ENCODE data around the gene PTBP1.
"Not testable (repeated sequence)": the region's sequence is repeated elsewhere in the genome, so short reads cannot be mapped to it uniquely, and the experiment has no call there.

PTBP1 gene

DNA sequence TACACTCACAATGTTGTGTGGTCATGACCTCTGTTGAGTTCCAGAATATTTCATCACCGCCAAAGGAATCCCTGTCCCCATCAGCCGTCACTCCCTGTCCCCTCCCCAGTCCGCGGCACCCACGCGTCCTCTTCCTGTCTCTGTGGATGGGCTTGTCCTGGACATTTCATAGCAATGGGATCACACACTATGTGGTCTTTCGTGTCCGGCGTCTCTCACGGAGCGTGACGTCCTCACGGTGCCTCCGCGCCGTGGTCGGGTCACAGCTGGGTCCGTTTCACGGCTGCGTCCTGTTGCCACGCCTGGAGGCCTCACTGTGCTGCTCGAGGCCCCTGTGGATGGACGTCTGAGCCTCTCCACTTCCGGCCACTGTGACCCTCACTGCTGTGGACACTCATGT is 37.0 kb downstream of the PTBP1 start:
- no peak for DNase-seq

DNA sequence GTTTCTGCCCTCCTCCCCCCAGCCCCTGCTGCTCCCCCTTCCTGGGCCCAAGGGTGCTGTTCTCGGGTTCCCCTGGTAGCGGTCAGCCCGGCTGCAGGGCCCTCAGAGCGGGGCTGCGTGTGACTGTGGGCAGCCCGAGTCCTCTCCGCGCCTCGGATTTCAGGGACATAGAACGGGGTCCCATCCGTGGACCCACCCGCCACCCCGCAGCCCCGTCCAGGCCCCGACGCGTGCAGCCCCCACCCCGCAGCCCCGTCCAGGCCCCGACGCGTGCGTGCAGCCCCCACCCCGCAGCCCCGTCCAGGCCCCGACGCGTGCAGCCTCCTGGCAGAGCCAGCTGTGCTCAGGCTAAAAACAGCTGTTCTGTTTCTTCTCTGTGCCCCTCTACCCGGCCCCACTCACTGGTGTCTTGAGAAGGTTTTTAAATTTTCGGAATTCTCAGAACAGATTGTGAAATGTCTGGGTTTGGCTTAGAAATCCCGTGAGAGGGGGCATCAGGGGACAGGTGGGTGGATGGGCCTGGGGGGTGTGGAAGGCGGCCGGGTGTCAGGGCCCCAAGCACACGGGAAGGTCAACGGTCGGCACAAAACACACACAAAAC is 38.1 kb downstream of the PTBP1 start:
- no peak for DNase-seq

DNA sequence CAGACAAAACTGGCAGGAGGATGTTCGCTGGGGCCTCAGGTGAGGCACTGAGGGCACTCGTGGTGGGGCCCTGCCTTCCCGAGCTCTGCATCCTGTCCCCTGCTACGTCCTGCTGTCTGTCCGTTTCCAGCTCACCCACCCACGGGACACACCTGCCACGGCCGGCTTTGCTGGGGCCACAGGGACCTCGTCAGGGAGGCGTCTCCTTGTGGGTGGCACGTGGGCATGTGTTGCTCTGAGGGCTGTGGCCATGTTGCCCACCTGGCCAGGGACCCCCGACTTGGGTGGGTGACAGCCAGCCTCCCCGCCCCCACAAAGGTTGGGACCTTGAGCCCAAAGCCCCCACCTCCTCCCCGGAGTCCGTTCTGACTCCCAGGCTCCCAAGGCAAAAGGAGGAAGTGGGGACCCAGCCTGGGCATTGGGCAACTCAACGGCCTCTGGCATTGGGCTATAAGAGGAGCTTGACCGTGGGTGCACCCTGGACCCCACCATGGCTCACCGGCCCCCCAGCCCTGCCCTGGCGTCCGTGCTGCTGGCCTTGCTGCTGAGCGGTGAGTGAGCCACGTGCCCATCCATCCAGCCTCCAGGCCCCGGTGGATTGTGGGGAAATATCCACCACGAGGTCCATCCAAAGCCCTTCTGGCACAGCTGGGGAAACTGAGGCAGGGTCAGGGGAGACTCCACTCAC is 43.4 kb downstream of the PTBP1 start, which contains the start of gene PRTN3:
TSS of gene PRTN3 (plus strand) at position 481 of the 688 bp plus-strand sequence. CDS start at position 491, 10 bp downstream.
- no peak for DNase-seq

DNA sequence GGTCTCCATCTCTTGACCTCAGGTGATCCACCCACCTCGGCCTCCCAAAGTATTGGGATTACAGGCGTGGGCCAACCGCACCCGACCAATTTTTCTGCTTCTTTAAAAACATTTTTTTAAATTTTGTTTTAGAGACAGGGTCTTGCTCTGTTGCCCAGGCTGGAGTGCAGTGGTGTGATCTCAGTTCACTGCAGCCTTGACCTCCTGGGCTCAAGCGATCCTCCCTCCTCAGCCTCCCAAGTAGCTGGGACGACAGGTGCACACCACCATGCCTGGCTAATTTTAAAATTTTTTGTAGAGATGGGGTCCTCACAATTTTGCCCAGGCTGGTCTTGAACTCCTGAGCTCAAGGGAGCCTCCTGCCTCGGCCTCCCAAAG is 45.5 kb downstream of the PTBP1 start:
- not testable (repeated sequence) for DNase-seq

DNA sequence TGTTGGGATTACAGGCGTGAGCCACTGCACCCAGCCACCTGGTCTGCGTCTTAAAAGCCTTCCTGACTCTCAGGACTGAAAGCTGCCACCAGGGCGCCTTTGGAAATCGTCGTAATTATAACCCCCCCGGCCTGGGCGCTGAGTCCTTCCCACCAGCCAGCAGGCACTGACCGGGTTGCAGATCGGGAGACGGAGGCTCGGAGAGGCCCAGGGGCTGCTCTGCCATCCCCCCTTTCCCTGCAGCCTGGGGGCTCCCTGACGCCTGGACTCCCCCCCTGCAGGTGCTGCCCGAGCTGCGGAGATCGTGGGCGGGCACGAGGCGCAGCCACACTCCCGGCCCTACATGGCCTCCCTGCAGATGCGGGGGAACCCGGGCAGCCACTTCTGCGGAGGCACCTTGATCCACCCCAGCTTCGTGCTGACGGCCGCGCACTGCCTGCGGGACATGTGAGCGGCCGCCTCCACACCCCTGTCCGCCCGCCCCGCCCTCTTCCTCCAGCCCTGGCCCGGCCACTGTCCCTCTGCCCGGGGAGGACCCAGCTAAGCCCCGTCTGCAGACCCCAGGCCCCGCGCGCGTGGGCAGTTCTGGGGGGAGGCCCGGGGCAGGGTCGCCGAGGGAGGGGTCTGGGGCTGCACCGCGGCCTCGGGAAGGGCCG is 46.1 kb downstream of the PTBP1 start:
- peak; percentile 30 for DNase-seq

DNA sequence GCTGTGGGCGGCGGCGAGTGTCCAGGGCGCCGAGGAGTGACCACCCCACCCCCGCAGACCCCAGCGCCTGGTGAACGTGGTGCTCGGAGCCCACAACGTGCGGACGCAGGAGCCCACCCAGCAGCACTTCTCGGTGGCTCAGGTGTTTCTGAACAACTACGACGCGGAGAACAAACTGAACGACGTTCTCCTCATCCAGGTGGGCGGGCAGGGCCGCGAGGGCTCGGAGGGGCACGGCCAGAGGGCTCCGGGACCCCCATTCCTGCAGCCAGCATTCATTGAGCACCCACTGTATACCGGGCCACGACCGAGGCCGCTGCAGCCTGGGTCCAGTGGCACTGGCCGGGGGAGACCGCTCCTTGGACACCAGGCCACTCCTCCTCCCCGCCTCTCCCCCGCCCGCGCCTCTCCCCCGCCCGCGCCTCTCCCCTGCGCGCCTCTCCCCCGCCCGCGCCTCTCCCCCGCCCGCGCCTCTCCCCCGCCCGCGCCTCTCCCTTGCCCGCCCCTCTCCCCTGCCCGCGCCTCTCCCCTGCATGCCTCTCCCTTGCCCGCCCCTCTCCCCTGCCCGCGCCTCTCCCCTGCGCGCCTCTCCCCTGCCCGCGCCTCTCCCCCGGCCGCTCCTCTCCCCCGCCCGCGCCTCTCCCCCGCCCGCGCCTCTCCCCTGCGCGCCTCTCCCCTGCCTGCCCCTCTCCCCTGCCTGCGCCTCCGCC is 46.7 kb downstream of the PTBP1 start:
- DNase-seq, result no peak

DNA sequence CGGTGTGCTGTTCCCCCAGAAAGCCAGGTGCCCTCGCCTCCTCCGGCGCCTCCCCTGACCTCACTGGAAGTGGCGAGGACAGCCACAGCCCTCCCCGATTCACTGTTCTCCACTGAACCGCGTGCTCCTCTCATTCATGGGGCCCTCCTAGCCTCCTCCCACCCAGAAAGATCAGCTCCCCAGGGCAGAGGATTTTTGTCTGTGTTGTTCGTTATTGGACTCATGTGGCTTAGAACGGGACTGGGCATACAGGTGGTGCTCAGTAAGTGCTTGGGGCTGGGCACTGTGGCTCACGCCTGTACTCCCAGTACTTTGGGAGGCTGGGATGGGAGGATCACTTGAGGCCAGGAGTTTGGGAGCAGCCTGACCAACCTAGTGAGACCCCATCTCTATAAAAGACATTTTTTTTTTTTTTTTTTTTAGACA is 47.3 kb downstream of the PTBP1 start:
- no peak for DNase-seq

DNA sequence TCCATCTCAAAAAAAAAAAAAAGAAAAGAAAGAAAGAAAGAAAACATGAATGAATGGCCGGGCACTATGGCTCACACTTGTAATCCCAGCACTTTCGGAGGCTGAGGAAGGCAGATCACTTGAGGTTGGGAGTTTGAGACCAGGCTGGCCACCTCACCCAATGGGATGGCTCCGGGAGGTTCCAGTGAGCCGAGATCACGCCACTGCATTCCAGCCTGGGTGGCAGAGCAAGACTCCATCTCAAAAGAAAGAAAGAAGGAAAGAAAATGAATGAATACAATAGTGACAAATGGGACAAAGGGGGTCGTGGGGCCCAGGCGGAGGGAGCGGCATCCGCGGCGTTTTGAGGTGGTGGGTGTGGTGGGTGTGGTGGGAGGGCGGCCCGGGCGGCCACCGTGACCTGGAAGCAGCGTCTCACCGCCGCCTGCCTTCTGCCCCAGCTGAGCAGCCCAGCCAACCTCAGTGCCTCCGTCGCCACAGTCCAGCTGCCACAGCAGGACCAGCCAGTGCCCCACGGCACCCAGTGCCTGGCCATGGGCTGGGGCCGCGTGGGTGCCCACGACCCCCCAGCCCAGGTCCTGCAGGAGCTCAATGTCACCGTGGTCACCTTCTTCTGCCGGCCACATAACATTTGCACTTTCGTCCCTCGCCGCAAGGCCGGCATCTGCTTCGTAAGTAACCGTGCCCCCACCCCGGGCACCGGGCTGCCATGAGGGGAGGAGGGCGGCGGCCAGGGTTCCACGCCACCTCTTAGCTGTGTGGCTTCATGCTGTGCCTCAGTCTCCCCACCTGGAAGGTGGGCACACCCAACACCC is 48.7 kb downstream of the PTBP1 start:
- no peak for DNase-seq

DNA sequence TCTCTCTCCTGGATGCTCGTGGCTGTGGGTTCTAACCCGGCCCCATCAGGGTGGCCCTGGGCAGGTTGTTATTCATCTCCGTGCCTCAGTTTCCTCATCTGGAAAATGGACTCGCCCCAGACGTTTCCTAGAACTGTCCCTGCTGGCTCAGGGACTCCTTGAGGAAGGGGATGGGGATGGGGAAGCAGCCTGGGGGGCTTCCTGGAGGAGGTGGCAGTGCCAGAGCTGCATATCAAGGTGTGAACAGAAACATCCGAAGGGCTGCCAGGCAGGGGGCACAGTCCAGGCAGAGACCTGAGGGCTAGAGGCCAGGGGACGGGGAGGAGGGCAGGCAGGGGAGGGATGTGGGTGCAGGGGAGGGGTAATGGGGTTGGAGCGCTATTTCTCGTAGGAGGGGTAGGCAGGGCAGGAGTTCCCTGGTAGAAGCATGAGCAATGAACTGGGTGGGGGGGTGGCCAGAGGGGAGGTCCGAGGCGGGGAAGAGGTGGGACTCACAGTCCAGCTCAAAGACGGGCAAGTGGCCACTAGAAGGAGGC is 51.2 kb downstream of the PTBP1 start:
- no peak for DNase-seq

DNA sequence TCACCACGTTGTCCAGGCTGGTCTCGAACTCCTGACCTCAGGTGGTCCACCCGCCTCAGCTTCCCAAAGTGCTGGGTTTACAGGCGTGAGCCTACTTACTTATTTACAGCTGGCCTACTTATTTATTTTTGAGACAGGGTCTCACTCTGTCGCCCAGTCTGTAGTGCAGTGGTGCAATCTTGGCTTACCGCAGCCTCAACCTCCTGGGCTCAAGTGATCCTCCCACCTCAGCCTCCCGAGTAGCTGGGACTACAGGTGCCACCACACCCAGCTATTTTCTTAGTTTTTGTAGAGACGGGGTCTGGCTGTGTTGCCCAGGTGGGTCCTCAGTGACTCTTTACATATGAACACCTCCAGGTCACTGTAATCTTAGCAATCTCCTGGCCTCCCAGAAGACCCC is 51.9 kb downstream of the PTBP1 start:
- not testable (repeated sequence) for DNase-seq

DNA sequence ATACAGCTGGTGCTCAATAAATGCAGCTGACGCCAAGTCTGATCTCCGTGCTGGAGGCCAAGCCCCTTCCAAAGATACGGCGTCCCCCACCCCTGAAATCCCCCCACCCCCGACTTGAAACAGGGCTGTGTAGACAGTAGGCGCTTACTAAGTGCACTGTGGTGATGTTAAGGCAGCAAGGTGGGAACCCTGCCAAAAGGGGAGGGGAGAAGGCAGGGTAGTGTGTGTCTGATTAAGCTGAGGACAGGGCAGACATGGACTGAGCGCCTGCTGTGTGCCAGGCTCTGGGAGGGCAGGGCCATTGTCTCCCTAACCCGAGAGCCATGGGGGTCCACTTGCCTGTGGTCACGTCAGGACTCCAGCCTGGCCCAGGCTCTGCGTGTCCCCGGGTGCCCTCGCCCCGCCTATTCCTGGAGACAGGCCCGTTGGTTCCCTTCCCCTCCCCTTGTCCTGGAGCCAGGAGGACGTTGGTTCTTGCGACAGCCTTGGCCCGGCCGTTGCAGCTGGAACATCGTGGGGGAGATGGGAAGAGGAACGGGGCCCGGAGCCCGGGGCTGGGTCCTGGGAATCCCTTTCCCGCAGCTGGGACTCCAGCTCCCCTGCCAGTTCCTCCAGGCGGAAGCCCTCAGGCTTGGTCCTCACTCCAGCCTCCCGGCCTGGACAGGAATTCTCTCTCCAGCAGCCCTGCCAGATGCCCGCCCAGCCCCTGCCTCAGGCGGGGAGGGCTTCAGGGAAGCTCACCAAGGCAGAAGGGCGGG is 53.1 kb downstream of the PTBP1 start:
- DNase-seq, result no peak

DNA sequence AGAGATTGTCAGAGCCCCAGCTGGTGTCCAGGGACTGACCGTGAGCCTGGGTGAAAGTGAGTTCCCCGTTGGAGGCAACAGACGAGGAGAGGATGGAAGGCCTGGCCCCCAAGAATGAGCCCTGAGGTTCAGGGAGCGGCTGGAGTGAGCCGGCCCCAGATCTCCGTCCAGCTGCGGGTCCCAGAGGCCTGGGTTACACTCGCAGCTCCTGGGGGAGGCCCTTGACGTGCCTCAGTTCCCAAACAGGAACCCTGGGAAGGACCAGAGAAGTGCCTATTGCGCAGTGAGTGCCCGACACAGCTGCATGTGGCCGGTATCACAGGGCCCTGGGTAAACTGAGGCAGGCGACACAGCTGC is 53.7 kb downstream of the PTBP1 start:
- no peak for DNase-seq

DNA sequence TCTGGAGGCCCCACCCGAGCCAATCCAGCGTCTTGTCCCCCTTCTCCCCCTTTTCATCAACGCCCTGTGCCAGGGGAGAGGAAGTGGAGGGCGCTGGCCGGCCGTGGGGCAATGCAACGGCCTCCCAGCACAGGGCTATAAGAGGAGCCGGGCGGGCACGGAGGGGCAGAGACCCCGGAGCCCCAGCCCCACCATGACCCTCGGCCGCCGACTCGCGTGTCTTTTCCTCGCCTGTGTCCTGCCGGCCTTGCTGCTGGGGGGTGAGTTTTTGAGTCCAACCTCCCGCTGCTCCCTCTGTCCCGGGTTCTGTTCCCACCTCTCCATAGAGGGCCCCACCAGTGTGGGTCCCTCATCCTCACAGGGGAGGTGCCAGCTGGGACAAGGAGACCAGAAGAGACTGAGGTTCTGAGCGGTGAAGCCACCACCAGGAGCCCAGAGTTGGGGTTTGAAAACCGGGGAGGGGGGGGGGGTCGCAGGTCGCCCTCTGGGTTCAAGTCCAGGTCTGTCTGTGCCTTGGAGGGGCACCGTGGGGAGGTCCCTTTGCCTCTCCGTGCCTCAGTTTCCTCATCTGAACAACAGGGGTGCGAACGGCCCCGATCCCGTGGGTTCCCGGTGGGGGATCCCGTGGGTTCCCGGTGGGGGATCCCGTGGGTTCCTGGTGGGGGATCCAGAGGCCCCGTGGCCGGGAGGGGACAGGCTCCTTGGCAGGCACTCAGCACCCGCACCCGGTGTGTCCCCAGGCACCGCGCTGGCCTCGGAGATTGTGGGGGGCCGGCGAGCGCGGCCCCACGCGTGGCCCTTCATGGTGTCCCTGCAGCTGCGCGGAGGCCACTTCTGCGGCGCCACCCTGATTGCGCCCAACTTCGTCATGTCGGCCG is 55.1 kb downstream of the PTBP1 start, which contains the start of gene ELANE:
TSS of gene ELANE (plus strand) at position 168 of the 878 bp plus-strand sequence. CDS start at position 194, 26 bp downstream.
- DNase-seq, result no peak

DNA sequence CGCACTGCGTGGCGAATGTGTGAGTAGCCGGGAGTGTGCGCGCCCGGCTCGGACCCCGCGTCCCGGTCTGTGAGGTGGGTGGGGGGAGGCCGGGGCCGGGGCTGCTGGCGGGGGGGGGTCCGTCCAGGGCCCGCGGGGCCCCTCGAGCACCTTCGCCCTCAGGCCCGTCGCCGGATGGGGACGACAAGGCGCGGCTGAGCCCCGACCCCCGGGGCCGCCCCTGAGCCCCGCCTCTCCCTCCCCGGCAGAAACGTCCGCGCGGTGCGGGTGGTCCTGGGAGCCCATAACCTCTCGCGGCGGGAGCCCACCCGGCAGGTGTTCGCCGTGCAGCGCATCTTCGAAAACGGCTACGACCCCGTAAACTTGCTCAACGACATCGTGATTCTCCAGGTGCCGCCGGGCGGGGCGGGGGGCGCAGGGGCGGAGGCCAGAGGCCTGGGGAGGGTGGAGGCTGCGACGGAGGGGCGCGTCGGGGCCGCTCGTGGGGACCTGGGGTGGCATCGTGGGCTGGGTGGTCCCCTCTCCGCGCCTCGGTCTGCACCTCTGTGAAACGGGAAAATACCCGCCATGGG is 55.8 kb downstream of the PTBP1 start:
- no peak for DNase-seq

DNA sequence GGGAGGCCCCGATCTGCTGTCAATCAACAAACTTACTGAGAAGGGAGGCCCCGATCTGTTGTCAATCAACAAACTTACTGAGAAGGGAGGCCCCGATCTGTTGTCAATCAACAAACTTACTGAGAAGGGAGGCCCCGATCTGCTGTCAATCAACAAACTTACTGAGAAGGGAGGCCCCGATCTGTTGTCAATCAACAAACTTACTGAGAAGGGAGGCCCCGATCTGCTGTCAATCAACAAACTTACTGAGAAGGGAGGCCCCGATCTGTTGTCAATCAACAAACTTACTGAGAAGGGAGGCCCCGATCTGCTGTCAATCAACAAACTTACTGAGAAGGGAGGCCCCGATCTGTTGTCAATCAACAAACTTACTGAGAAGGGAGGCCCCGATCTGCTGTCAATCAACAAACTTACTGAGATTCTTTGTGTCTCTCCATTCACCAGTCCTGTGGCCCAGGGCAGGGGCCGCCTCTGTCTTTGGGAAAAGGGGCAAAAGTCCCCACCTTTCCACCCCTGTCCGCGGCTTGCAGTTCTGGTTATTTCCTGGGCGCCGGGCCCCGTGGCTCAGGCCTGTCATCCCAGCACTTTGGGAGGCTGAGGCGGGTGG is 56.5 kb downstream of the PTBP1 start:
- DNase-seq, result not testable (repeated sequence)

DNA sequence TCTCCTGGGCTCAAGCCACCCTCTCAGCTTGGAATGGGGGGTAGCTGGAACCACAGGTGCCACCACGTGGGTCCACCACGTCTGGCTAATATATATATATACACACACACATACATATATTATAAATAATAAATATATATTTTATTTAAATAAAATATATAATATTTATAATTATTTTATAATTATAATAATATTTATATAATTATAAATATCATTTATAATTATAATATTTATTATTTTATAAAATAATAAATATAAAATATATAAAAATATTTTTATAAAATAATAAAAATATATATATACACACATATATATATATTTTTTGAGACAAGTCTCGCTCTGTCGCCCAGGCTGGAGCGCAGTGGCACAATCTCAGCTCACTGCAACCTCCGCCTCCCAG is 57.3 kb downstream of the PTBP1 start:
- no peak for DNase-seq

DNA sequence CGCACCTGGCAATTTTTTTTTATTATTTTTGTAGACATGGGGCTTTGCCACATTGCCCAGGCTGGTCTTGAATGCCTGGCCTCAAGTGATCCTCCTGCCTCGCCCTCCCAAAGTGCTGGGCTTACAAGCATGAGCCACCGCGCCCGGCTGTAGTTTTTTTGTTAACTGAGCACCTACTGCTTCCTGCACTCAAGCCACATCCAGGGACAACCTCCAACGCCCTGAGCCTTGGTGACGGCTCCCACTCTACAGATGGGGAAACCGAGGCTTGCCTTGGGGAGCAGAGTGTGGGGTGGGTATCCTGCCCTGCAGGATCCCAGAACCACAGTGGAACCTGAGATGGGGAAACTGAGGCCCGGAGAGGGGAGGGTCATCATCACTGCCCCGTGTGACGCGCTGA is 57.9 kb downstream of the PTBP1 start:
- no peak for DNase-seq

DNA sequence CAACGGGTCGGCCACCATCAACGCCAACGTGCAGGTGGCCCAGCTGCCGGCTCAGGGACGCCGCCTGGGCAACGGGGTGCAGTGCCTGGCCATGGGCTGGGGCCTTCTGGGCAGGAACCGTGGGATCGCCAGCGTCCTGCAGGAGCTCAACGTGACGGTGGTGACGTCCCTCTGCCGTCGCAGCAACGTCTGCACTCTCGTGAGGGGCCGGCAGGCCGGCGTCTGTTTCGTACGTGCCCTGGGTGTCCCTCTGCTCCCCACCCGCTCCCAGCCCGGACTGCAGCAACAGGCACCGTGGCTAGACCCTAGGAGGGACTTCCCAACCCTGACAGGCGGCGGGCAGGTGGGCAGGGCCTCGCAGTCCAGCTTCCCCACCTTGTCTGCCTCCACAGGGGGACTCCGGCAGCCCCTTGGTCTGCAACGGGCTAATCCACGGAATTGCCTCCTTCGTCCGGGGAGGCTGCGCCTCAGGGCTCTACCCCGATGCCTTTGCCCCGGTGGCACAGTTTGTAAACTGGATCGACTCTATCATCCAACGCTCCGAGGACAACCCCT is 58.4 kb downstream of the PTBP1 start:
- no peak for DNase-seq

DNA sequence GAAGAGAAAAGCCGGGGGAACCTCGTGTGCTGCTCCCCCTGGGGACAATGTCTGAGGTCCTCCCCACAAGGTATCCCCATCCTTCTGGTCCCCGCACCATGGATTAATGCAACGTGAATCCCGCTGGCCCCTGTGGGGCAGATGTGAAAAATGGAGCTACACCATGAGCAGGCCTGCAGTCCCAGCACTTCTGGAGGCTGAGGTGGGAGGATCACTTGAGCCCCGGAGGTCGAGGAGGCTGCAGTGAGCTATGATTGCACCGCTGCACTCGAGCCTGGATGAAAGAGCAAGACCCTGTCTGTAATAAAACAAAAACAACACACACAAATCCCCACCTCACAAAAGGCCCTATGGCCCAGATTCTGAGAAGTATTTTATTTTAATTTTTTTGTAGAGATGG is 61.0 kb downstream of the PTBP1 start:
- no peak for DNase-seq

Measured in NCI-H1105 treated with DMSO at 0.1 percent for 48 hours (cell line).